GM19468 (cell line): ENCODE results near the gene TNS3.

Experiments used
- ATAC-seq: cut with Tn5 transposase; IDR thresholded peaks from one replicate; pipeline ENCODE4 v1.9.1; 2021; ENCODE audit warnings: mild to moderate bottlenecking, moderate library complexity, moderate number of reproducible peaks; ENCODE audit not compliant: unreplicated experiment; ENCODE audit errors: extremely low read depth

TNS3 gene

DNA sequence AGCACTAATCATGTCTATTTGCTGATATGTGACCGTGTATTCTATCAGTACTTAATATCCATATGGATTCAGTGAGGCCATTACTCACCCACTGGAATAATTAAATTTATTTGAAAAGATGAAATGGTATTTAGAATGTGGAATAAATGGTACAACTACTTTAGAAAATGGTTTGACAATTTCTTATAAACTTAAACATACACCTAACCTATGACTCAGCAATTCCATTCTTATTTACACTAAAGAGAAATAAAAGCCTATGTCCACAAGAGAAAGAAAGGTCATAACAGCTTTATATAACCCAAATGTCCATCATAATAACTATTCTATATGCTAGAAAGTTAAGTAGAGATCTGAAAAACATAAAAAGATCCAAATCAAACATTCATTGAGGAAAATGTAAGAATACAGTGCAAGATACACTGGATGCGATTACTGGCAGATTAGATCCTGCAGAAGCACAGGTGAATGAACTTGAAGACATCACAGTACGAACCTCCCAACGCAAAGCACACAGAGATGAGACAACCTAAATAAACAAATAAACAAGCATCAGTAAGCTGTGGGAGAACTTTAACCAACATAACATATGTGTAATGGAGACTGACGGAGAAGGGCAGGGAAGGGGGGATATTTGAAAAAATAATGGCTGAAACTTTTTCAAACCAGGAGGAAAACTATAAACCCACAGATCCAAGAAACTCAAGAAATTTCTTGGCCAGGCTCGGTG, 51.9 kb downstream of the TNS3 start:
- ATAC-seq, result no peak

DNA sequence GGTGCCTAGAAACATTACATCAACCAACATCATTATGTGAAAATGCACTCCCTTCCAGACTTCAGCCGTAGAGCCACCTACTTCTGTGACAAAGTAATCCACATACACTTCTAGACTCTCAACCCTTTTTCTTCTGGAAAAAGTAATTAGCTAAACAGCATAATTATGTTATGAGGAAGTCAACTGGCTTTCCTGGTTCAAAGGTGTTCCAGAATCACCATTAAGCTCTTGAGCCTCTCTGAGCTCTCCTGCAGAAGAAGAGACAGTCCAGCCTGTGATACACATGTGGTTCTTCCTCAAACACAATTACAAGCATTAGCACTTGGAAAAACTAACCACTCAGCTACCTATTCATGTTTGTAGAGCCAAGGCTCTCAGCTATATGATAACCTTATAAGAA, 52.5 kb downstream of the TNS3 start:
- no peak for ATAC-seq

DNA sequence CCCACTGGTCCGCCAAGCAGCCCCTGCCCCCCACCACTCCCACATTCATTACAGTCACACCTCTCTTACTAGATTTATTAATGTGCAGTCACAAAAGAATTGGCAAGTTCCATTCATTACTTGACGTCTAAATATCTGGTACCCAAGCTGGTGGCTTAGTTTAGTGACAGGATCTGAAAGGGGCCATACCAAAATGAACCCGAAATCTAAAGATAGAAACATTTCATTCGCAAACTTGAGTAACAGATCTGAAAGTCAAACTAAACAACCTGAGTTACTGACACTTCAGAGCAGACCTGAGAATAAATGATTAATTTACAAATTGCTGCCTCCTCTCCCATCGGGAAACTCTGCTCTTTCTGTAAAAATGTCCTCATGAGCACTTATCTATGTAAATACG, 53.4 kb downstream of the TNS3 start:
- no peak for ATAC-seq

DNA sequence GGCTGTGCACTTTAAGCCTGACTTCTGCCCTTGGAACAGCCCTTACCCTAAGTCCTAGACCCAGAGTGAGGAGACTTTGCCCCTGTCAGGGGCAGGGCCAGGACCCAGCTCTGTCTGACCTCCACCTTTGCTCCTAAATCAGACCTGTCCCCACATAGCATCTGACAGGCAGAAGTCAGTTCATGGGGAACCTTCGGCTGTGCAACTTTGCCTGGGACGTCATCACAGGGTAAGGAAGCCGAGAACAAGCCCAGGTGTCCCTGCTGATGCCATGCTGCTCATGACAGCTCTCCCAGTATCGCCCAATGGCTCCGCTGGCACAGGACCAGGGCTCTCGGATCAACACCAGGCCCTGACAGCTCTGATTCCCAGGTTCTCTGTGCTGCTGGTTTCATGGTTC, 55.4 kb downstream of the TNS3 start:
- no peak for ATAC-seq

DNA sequence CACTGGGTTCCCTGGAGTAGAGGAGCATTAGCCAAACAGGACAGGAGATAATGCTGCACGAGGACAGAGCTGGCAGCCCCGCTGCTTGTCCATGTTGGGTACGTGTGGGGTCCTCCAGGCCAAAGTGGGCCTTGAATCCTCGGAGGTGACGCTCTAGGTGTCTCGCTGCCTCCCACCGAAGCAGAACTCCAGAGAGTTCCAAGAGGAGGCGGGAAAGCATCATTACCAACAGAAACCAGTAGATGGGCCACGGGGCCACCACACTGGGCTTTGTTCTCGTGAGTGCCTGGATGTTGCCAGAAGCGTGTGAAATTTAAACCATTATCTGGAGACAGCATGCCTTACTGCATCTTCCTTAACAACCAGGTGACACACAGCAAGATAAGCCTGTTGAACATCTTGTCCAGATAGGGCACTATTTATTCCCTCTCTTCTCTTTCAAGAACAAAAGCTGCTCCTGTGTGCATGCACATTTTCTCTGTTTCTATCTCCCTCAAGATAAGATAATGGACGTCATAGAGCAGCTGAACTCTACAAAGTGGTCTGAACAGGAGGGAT, 56.8 kb downstream of the TNS3 start:
- no peak for ATAC-seq

DNA sequence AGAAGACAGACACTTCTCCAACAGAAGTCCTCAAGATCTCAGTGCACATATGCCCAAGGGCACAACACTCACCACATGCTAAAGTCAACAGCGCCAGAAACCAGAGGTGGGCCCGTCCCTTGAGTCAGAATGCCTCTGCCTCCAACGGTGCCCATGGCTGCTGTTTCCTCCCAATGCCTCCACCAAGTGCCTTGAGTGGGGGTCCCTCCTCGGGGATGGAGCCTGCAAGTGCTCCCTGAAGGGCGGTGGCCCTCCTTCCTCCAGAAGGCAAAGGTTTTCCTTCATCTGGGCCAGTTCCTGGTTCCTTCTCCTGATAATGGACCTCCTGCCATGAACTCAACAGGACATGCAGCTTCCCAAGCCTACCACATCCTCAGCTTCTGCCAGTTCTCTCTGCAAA, 58.5 kb downstream of the TNS3 start:
- ATAC-seq, result no peak

DNA sequence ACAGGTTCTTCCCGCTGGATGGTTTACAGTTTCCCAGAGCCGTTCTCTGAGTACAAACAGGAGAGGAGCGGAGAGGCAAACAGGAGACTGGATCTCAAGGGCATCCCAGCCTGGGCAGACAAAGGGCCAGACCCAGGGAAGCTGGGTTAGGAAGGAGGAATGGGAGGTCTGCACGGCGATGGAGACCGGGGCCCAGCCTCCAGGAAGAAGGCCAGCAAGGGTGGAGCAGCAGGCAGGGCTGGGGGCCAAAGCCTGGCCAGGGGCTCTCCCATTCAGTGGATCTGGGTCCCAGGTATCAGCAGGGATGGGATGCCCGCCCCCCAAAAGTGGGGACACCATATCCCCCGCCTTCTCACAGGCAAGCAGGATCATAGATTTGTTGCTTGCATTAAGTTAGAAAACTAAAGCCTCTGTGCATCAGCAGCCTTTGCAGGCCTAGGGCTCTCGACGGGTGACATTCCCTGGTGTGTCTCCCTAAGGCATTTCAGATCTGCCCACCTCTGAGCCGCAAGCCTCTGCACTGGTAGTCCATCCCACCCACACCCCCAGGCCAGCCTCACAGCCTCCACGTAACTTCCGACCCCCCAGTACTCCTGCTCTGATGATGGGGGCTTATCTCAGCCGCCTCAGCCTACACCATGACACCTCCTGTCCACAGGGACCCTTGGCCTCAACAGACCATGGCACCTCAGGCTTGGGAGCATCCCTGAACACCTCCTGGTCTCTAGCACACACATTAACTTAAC, 59.9 kb downstream of the TNS3 start:
- ATAC-seq, result no peak

DNA sequence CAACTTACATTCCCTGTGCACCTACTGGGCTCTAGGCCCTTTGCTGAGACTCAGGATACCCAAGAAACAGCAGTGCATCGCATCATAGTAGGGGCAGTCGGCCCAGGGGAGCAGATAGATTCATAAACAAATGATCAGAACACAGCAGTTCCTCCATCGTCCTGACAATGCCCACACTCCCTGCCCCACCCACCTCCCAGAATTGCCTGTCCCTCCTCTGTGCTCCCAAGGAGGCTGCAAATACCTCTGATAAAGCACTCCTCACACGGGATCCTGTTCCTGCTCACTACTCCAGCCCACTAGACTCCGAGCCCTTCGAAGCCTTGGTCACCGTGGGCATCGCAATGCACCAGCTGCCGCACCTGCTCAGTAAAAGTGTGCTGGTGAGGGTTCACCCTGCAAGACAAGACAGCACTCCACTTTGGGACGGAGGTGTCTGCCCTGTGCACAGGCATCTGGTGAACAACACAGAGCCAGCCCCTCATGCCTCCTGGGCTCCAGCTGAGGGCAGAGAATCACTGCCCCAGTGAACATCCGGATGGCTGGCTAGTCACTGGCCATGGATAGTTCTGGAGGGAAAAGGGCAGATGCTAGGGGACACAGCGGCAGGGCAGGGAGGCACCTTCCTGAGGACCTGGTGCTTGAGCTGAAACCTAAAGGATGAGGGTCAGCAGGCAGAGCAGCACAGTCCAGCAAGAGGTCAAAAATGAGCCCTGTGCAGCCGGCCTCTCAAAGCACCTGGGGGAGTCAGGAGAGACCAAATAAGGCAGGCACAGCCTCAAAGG, 60.7 kb downstream of the TNS3 start:
- ATAC-seq, result no peak

DNA sequence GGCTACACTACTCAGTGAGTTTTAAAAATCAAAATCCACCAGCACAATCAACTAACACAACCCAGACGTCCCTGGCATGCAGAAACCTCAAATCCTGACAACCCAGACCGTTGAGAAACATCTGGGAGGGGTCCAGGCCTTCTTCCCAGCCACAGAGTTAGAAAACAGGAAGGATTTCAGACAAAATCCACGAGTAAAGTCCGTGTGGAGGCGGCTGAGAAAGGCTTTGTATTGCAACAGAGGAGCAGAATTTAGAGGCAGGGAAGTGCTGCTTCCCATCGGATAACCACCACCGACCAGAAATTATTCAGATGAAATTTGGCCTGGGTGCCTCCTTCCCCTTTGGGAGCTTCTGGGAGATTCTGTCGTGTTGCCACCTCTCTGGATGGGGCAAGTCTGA, 61.5 kb downstream of the TNS3 start:
- ATAC-seq, result no peak

DNA sequence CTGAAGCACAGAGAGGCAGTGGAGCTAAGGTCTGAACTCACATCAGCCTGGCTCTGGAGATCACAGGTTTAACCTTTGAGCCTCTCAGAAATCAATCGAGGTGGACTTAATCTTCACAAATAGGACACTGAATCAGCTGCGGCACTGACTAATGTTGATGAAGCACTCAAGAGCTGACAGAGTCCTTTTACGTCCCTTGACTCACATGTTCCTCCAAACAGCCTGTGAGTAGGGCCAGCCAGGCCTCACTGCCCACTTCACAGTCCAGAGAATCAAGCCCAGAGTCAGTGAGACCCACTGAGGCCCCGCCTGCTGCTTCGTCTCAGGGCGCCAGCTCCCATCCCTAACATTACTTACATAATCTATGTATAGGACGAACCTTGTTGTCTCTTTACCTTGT, 63.1 kb downstream of the TNS3 start:
- ATAC-seq, result no peak

DNA sequence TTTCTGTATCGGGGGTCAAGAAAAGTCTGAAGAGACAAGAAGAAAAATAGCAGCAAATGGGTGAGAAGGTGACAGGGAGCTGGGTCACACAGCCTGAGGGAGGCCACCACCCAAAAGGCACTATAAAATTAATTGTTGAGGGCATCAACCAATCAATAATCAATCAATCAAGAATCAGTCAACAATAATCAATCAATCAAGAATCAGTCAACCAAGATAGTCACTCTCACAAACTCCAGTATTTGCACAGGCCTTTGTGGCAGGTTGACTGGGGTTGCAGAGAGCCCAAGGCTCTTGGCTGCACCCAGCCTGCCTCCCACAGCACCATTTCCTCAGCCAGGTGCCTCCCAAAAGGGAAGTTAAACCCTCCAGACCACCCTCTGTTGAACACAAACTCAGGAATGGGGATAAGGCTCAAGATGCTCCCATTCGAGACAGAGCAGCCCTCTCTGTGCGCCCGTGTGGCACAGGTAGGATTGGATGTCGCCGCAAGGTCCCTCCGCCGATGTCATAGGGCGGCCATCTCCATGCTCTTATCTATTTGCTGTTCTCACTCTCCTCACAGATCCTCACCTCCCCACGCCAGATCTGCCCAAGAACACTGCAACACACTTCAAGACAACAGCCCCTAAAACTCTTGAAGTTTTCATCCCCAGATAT, 64.0 kb downstream of the TNS3 start:
- no peak for ATAC-seq

DNA sequence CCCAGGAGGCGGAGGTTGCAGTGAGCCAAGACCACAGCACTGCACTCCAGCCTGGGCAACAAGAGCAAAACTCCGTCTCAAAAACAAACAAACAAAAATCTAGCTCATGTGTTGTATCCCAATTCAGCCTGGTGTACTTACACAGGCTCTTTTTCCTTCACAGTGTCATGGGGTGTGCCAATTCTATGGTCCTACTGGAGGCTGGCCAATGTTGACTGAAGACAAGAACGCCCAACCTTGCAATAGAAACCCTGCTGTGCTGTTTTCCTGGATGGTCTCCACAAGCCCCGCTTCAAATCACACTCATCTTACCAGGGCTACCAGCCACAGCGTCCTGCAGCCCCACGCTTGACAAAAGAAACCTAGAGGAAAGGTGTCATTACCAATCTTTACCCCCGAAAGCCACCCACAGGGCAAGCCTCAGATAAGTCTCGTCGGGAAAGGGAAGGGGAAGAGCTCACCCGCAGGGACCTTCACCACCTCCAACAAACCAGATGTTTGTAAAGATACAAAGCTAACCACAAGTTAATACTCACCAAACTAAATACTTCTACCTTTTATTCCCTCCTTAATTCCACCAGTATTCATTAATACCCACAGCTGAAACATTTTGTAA, 64.8 kb downstream of the TNS3 start:
- ATAC-seq, result no peak

DNA sequence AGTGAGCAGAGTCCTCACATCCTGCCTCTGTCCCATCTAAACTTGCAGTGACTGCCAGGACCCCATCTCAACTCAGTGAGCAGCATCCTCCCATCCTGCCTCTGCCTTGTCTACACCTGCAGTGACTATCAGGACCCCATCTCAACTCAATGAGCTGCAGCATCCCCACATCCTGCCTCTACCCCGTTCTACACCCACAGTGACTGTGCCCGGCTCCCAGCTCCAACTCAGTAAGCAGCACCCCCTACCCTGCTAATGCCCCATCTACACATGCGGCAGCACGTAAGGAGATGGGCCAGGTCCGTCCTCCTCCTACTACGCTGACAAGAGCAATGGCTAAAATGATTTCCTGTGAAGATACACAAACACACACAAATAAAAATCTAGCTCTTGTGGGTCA, 65.5 kb downstream of the TNS3 start:
- no peak for ATAC-seq

DNA sequence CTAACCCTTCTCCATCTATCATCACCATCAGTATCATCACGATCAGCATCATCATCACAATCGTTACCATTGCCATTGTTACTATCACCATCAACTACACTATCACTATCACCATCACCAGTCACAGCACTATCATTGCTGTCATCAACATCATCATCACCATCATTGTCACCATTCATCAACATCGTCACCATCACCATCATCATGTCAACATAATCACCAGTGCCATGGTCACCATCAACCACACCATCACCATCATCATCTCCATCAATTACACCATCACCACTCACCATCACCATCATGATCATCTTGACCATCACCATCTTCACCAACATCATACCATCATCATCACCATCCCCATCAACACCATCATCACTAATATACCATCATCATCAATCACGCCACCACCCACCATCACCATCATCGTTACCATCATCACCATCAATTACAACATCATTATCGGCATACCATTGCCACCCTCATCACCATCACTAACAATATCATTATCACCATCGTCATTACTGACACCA, 66.5 kb downstream of the TNS3 start:
- ATAC-seq, result no peak

DNA sequence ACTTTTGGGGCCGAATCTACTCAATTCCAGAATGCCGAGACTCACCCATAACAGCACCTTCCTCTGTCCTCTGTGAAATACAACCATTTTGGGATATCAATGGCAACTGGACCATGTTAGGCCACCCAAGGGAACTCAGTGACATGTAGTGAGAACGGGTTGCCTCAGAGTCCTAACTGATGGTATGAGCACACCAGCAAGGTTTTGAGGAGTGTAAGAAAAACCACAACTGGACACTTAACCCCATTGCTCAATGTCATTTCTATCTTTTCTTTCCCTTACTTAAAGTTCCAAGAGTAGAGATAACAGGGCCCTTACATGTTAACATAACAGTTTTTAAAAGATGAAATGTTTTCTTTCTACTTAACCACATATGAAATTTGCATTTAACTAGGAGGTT, 67.1 kb downstream of the TNS3 start:
- ATAC-seq, result no peak

DNA sequence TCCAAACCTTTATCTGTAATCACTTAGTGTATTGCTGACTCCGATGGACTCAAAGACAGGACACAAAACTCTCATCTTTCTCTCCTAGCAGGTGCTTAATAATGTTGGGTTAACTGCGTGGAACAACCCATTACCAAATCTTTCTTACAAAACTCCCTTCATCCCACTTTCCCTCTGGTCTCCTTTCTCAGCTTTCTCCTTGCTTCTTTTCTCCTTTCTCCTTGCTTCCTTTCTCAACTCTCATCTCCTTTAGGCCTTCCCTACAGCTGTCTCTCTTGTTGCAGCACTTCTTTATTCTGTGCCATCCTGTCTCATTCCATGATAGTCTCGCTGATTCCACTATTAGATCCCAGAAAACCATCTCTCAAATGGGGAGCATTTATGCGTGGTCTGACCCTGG, 67.5 kb downstream of the TNS3 start:
- no peak for ATAC-seq

DNA sequence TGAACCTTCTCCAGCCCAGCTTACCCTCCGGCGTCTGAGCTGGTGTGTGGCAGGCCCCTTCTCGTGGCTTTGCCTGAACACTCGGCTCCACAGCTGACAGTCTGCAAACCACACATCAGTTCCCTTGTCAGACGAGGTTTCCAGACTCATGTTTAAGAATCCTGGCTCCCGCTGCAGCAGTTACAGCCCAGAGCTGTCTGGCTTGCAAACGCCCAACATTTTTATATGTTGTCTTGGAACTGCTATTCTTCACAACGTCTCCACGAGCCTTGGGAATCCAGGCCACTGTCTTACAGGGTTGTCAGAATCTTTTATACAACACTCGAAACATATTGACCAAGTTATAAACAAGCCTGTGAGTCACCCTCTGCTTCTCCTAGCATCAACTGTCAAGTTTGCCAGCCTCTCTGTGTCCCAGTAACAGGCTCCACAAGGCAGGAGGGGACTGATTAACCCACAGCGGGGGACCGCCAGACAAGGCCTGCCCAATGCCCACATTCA, 68.1 kb downstream of the TNS3 start:
- no peak for ATAC-seq

DNA sequence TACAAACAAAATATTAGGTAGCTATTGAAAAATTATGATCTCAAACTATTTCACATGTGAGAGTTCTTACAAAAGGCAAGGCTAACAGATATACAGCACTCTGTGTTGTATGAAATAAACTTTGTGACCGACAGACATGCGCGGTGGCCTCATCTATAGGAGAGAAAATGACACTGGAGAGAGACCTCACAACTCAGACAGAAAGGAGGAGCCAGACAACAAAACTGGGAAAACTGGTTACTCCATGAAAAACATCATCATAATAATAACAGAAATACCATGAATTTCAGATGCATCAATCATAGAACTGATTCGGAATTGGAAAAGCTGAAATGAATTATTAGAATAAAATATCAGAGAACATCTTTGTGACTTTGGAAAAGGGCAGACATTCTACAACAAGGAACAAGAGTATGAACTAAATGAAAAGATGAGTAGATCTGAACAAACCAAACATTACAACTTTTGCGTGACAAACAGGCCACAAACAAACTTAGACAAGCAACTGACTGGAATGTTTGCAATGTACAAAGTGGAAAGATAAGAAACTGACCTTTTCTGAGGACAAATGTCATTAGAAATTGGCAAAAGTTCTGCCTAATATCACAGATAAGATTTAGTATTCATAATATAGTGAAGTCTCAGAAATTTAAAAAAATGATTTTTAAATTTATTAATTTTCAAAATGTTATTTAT, 69.3 kb downstream of the TNS3 start:
- no peak for ATAC-seq
